ENCODE results near the gene TFCP2L1.

DNA sequence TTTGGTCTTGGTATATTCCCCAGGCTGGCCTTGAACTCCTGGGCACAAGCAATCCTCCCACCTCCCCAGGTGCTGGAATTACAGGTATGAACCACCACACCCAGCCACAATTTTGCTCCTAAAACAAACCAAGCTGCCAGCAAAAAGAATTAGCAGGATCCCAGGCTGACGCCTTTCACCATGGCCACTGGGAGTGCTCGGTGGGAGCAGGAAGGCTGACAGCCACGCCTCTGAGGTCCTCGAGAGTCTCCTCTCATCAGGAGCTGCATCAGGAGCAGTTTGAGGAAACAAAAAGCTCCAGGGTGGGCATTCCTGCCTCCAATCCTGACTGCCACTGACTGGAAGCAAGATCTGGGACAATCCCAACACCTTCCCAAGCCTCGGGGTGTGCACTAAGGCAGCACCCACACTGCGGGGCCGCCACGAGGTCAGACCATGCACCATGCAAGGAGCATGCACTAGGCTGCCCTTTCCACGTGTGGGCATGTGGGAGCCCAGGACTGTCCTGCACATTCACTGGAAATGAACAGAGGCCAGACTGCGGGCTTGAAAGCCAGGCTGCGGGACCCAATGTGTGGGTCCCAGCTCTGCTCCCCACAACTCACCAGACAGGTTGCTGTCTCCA, 51.4 kb downstream of the TFCP2L1 start:
- TF ChIP-seq SUZ12 (IDR thresholded peaks at IDR 0.05) (no peak), ZNF384 (IDR thresholded peaks at IDR 0.05) (no peak), FOXM1 (IDR thresholded peaks at IDR 0.05; ENCODE audit: borderline replicate concordance) (no peak), ARNT (IDR thresholded peaks at IDR 0.05) (no peak), TARDBP (IDR thresholded peaks at IDR 0.05) (no peak), BHLHE40 (IDR thresholded peaks at IDR 0.05; ENCODE audit: borderline replicate concordance) (no peak), FOXA1 (IDR thresholded peaks at IDR 0.05) (no peak), L3MBTL2 (conservative IDR thresholded peaks at IDR 0.05) (no peak), CTBP1 (IDR thresholded peaks at IDR 0.05; ENCODE audit: borderline replicate concordance) (no peak), PKNOX1 (IDR thresholded peaks at IDR 0.05) (no peak), SP1 (IDR thresholded peaks at IDR 0.05) (no peak), HDGF (IDR thresholded peaks at IDR 0.05; ENCODE audit: borderline replicate concordance) (no peak)
